Measurements from ENCODE around the gene TRAK2. TPM values are rescaled to one million over a fixed set of nuclear protein-coding genes. Genes with fewer than 3 reads are reported as not detected.

The TRAK2 gene
- total and polyA plus RNA-seq, 10 donors: 7.1 to 63.0 (median 37.7) TPM

DNA sequence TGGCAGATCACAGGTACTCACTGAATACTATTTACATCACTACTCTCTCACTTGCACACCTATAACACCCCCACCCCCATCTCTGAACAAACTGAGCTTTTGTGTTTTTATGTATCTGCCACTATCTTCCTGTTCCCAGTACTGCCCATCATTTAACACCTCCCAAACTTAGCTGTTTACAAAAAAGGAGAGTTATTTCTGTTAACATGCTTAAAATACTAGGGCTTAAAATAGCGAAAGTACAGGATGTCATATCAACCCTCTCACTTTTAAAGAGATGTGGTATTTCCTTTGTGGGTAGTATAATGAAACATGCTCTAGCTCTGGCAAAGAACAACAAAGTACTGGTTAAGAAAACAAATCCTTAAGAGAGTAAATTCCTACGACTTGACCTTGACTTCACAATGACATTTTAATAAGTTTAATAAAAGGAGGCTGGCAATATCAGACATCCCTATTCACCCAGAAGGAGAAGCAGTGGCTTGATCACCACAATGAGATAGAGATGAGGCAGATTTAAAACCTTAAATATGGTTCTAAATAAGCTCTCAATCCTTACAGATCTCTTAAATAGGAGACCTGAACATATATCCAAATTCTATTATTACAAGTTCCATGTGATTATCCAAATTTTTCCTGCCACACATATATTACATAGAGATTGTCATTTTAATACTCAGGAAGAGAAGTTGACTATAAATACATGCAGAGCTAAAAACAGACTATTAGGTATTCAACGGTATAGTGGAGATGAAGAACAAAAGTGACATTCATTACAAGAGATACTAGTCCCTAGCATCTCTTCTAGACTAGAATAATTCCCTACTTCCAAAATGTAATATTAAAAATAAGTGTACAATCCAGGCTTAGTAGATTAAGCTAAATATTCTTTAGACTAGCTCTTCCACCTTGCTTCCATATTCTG, 36.9 kb downstream of the TRAK2 start:
- Histone ChIP-seq H3K4me3 (peak overlapping the region in 2 of 8 donors; percentile 2 to 40), H3K4me1 (peaks cover 0 to 67% (median 39%) of the 10 kb centered on the region in 6 donors), H3K36me3 (peaks cover 0 to 9% (median 0%) of the 10 kb centered on the region in 6 donors), H3K27ac (peak overlapping the region in 7 of 8 donors; percentile 59 to 80 (median 76)), H3K9me3 (no peaks in the 10 kb centered on the region), H3K27me3 (replicated peaks in 1 of 7) (no peaks in the 10 kb centered on the region)
- intact Hi-C loops (cut with DNase I; ENCODE audit: low total_unique reads): no loop called here
- WGBS, 5 donors: 4 to 6% (median 4%) methylated on average over 3 of the region's 3 CpGs
- TF ChIP-seq POLR2AphosphoS5 (IDR thresholded peaks at IDR 0.05) (peak in 1 of 3 donors; percentile 14), POLR2A (IDR thresholded peaks at IDR 0.05) (no peak)
- TF ChIP-seq, protein P1, sequence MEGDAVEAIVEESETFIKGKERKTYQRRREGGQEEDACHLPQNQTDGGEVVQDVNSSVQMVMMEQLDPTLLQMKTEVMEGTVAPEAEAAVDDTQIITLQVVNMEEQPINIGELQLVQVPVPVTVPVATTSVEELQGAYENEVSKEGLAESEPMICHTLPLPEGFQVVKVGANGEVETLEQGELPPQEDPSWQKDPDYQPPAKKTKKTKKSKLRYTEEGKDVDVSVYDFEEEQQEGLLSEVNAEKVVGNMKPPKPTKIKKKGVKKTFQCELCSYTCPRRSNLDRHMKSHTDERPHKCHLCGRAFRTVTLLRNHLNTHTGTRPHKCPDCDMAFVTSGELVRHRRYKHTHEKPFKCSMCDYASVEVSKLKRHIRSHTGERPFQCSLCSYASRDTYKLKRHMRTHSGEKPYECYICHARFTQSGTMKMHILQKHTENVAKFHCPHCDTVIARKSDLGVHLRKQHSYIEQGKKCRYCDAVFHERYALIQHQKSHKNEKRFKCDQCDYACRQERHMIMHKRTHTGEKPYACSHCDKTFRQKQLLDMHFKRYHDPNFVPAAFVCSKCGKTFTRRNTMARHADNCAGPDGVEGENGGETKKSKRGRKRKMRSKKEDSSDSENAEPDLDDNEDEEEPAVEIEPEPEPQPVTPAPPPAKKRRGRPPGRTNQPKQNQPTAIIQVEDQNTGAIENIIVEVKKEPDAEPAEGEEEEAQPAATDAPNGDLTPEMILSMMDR (IDR thresholded peaks at IDR 0.05 in 8 of 11, conservative IDR thresholded peaks at IDR 0.05 in 3 of 11): no peak
- no peak for DNase-seq

DNA sequence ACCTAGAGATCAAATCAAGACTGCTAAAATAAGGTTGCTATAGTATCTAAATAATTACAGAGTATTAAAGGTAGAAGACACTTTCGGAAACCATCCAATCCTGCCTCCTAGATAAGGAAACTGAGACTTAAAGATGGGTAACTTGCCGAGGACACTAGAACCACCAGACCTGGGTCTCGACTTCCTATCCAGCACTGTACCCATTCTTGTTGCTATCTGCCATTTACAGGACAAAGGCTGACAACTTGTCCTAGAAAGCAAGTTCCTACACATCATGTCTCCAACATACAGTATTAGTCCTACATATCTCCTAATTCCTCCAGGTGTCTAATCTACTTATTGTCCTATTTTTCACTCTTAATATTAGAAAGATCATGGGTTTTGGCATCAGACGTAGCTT, 37.7 kb downstream of the TRAK2 start:
- H3K27me3 ChIP-seq (replicated peaks in 1 of 7): no peaks in the 10 kb centered on the region
- DNase-seq: no peak
- peak overlapping the region in 2 of 8 donors; percentile 2 to 40 for H3K4me3 ChIP-seq
- TF ChIP-seq POLR2AphosphoS5 (IDR thresholded peaks at IDR 0.05): no peak
- no peak for TF ChIP-seq POLR2A (IDR thresholded peaks at IDR 0.05)
- TF ChIP-seq, protein P1 (IDR thresholded peaks at IDR 0.05 in 8 of 11, conservative IDR thresholded peaks at IDR 0.05 in 3 of 11): no peak
- peaks cover 0 to 59% (median 39%) of the 10 kb centered on the region in 6 donors for H3K4me1 ChIP-seq
- H3K36me3 ChIP-seq: peaks cover 0 to 9% (median 0%) of the 10 kb centered on the region in 6 donors
- intact Hi-C loops (cut with DNase I; ENCODE audit: low total_unique reads): no loop called here
- peak overlapping the region; percentile 17 to 80 (median 75) for H3K27ac ChIP-seq
- no peaks in the 10 kb centered on the region for H3K9me3 ChIP-seq
- WGBS, 5 donors: 50 to 58% (median 53%) methylated on average over 4 of the region's 4 CpGs

DNA sequence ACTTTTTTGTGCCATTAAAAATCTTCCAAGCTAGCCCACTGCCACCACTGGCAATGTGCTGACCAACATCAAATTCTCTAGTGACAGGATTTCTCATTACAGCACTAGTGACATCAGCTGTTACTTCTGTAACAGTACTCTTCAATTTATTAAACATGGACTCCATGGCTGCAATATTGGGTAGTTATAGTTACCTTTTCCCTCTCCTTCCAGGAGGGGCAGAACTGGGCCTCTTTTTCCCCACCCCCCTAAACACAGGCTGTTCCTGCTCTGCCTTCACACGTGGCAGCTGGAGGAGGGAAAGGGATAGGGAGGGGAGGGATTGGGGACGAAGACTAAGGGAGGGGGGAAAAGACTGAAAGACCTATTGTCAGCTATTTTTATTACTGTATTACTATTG, 38.1 kb downstream of the TRAK2 start:
- H3K9me3 ChIP-seq: no peaks in the 10 kb centered on the region
- no peak overlapping the region for H3K4me3 ChIP-seq
- no peak for DNase-seq
- H3K36me3 ChIP-seq: peaks cover 0 to 9% (median 0%) of the 10 kb centered on the region in 6 donors
- TF ChIP-seq, protein P1 (IDR thresholded peaks at IDR 0.05 in 8 of 11, conservative IDR thresholded peaks at IDR 0.05 in 3 of 11): no peak
- no peak for TF ChIP-seq POLR2AphosphoS5 (IDR thresholded peaks at IDR 0.05)
- no peak for TF ChIP-seq POLR2A (IDR thresholded peaks at IDR 0.05)
- H3K27ac ChIP-seq: peak overlapping the region in 7 of 8 donors; percentile 59 to 80 (median 76)
- intact Hi-C loops (cut with DNase I; ENCODE audit: low total_unique reads): no loop called here
- no peaks in the 10 kb centered on the region for H3K27me3 ChIP-seq (replicated peaks in 1 of 7)
- 37 to 61% (median 51%) methylated on average over 2 of the region's 2 CpGs for whole genome bisulfite sequencing, 5 donors
- H3K4me1 ChIP-seq: peaks cover 0 to 59% (median 39%) of the 10 kb centered on the region in 6 donors

DNA sequence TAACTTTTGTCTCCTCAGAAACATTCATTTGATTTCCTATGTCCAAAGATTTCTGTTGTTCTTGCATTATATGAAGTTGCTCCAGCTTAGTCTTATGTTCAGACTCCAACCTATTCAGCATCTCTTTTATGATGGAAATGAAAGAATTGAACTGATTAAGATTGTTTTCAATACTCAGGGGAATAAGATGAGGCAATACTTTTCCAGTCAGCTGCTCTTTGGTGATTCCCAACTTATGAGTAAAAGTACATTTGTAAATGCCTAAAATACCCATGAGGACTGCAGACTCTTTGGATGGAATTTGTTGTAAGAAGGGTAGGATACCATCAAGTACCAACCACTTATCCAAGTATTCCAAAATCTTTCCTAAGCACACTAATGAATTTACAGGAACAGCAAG, 39.8 kb downstream of the TRAK2 start:
- Histone ChIP-seq H3K27me3 (replicated peaks in 1 of 7) (no peaks in the 10 kb centered on the region), H3K27ac (peak overlapping the region in 3 of 8 donors; percentile 24 to 76 (median 29)), H3K9me3 (no peaks in the 10 kb centered on the region), H3K4me1 (peaks cover 0 to 64% (median 44%) of the 10 kb centered on the region in 6 donors), H3K4me3 (no peak overlapping the region), H3K36me3 (peaks cover 0 to 9% (median 0%) of the 10 kb centered on the region in 6 donors)
- no peak for DNase-seq
- intact Hi-C loops (cut with DNase I; ENCODE audit: low total_unique reads): no loop called here
- TF ChIP-seq POLR2AphosphoS5 (IDR thresholded peaks at IDR 0.05) (no peak), POLR2A (IDR thresholded peaks at IDR 0.05) (no peak)
- TF ChIP-seq, protein P1 (IDR thresholded peaks at IDR 0.05 in 8 of 11, conservative IDR thresholded peaks at IDR 0.05 in 3 of 11): no peak
